HepG2 (cell line): ENCODE data around the gene SRRT. TPM values are rescaled to one million over a fixed set of nuclear protein-coding genes. Genes with fewer than 3 reads are reported as not detected.

ENCODE experiments used
- ARNT2 ChIP-seq: sonication (generic); formaldehyde crosslinking; IDR thresholded peaks from 2 replicates; pipeline ENCODE4 v1.8.0; 2022; ENCODE audit warnings: mild to moderate bottlenecking, low read depth, missing genetic modification reagents, moderate library complexity
- CBFB ChIP-seq: sonication (generic); formaldehyde crosslinking; IDR thresholded peaks from 2 replicates; pipeline ENCODE4 v1.4.0; 2020; ENCODE audit warnings: missing genetic modification reagents
- CREBL2 ChIP-seq: sonication (generic); formaldehyde crosslinking; IDR thresholded peaks from 2 replicates; pipeline ENCODE4 v1.8.1; 2023; ENCODE audit warnings: missing genetic modification reagents, mild to moderate bottlenecking, borderline replicate concordance
- DRAP1 ChIP-seq: IDR thresholded peaks from 2 replicates; pipeline ENCODE4 v1.6.1; 2016; ENCODE audit warnings: missing genetic modification reagents, missing compliant biosample characterization
- HCFC1 ChIP-seq: fragments of 150-350 bp; IDR thresholded peaks from 2 replicates; pipeline ENCODE4 v1.6.1; 2014; ENCODE audit warnings: low read depth, low read length
- KDM3A ChIP-seq: IDR thresholded peaks from 2 replicates; pipeline ENCODE4 v1.6.1; 2018; ENCODE audit warnings: low read depth, missing compliant biosample characterization
- LRRFIP1 ChIP-seq: sonication (generic); formaldehyde crosslinking; conservative IDR thresholded peaks from 2 replicates; pipeline ENCODE4 v1.4.0; 2020; ENCODE audit warnings: missing genetic modification reagents
- MED13 ChIP-seq: sonication (generic); formaldehyde crosslinking; IDR thresholded peaks from 2 replicates; pipeline ENCODE4 v1.5.0; 2020; ENCODE audit warnings: missing genetic modification reagents
- NFKB2 ChIP-seq: sonication (generic); formaldehyde crosslinking; IDR thresholded peaks from 2 replicates; pipeline ENCODE4 v1.4.0; 2020; ENCODE audit warnings: missing genetic modification reagents, borderline replicate concordance
- NR2F2 ChIP-seq: IDR thresholded peaks from 2 replicates; pipeline ENCODE4 v1.6.1; 2012; ENCODE audit warnings: low read depth, inconsistent platforms, borderline replicate concordance
- PCBP2 ChIP-seq: fragments of 200-400 bp; formaldehyde crosslinking; optimal IDR thresholded peaks from 2 replicates; pipeline ENCODE3; 2018; ENCODE audit warnings: low read length, low read depth; ENCODE audit not compliant: poor library complexity, severe bottlenecking
- RNF2 ChIP-seq: fragments of 450-650 bp; conservative IDR thresholded peaks from 2 replicates; pipeline ENCODE4 v1.6.1; 2016; ENCODE audit warnings: low read depth
- ZGPAT ChIP-seq: IDR thresholded peaks from 2 replicates; pipeline ENCODE4 v1.6.1; 2016; ENCODE audit warnings: mild to moderate bottlenecking
- ZNF251 ChIP-seq: sonication (generic); formaldehyde crosslinking; IDR thresholded peaks from 2 replicates; pipeline ENCODE4 v1.9.0; 2021; ENCODE audit warnings: mild to moderate bottlenecking, missing genetic modification reagents
- ZNF263 ChIP-seq: sonication (generic); formaldehyde crosslinking; IDR thresholded peaks from 2 replicates; pipeline ENCODE4 v1.4.0; 2020; ENCODE audit warnings: missing genetic modification reagents
- ZNF567 ChIP-seq: sonication (generic); formaldehyde crosslinking; IDR thresholded peaks from 2 replicates; pipeline ENCODE4 v1.8.1; 2023; ENCODE audit warnings: mild to moderate bottlenecking, missing genetic modification reagents, borderline replicate concordance
- ZNF598 ChIP-seq: sonication (generic); formaldehyde crosslinking; IDR thresholded peaks from 2 replicates; pipeline ENCODE4 v1.5.1; 2020; ENCODE audit warnings: mild to moderate bottlenecking, missing genetic modification reagents, borderline replicate concordance
- ZNF687 ChIP-seq: sonication (generic); formaldehyde crosslinking; IDR thresholded peaks from 2 replicates; pipeline ENCODE4 v1.5.1; 2020; ENCODE audit warnings: mild to moderate bottlenecking, missing genetic modification reagents, moderate library complexity
- ZNF773 ChIP-seq: sonication (generic); formaldehyde crosslinking; IDR thresholded peaks from 2 replicates; pipeline ENCODE4 v1.4.0; 2020; ENCODE audit warnings: missing genetic modification reagents, borderline replicate concordance
- polyA plus RNA-seq, 8 experiments: library from polyadenylated mRNA; depleted of rRNA in 3 of 8; stranded (reverse) in 7 of 8; unstranded in 1 of 8; fragments of >200 nt; fragmentation: Illumina TruSeq in 4 of 8; extraction: Trizol in 4 of 8; gene quantifications; 2 replicates each; pipeline versions ENCODE4 v1.2.1 to v1.2.3, GENCODE V29; 2011 to 2016; ENCODE audit warnings: low read depth in 4 of 8, missing spikeins in 1 of 8, mixed read lengths in 1 of 8; ENCODE audit not compliant: insufficient read depth in 1 of 8
- total RNA-seq, 5 experiments: library from RNA; depleted of rRNA; stranded (reverse); fragments of >200 nt; fragmentation: Illumina TruSeq; extraction: Trizol; gene quantifications; 2 replicates each; pipeline ENCODE4 v1.2.3, GENCODE V29; 2016; ENCODE audit warnings: low read depth in 1 of 5

Gene SRRT
- total and polyA plus RNA-seq, 2 of the 13 experiments (the other 11 are each of a cell fraction or from before 2014, with no cell fraction given): 26.2 to 106 TPM

GRCh38 chr7:100888988-100889750, 14.3 kb downstream of the SRRT start, which contains the start of gene UFSP1 (continued):
- no peak for TF ChIP-seq PCBP2
- TF ChIP-seq NR2F2: no peak
- TF ChIP-seq ZNF598 (CRISPR knock-in tag): peak; percentile 60
- no peak for TF ChIP-seq HCFC1
- TF ChIP-seq NFKB2: peak; percentile 6; the same call in 1 of the 2 replicates
- peak; percentile 91; the same call in 1 of the 2 replicates for TF ChIP-seq ZNF567
- TF ChIP-seq ZGPAT (CRISPR knock-in tag): peak; percentile 78; the same call in 1 of the 2 replicates
- peak; percentile 63 for TF ChIP-seq CBFB (CRISPR knock-in tag)
- TF ChIP-seq CREBL2 (CRISPR knock-in tag): peak; percentile 92; the same call in 1 of the 2 replicates
- peak; percentile 95 for TF ChIP-seq ZNF687 (CRISPR knock-in tag)
- TF ChIP-seq MED13: peak; percentile 83
- no peak for TF ChIP-seq DRAP1 (CRISPR knock-in tag)
- no peak for TF ChIP-seq LRRFIP1 (CRISPR knock-in tag)
- TF ChIP-seq ZNF773: 0 out of 2 replicates have a peak, but pooled peaks have one; percentile 61
- TF ChIP-seq ZNF263 (CRISPR knock-in tag): 0 out of 2 replicates have a peak, but pooled peaks have one; percentile 21
- TF ChIP-seq KDM3A: peak; percentile 26; the same call in 1 of the 2 replicates
- peak; percentile 98 for TF ChIP-seq RNF2
- TF ChIP-seq ZNF251: peak; percentile 81; the same call in 1 of the 2 replicates
- TF ChIP-seq ARNT2: peak; percentile 88
